COLO668 (cell line): ENCODE results near the gene TSPAN3.

Experiments used
- DNase-seq: peaks from one replicate; lab custom pipeline; 2025; ENCODE audit not compliant: unreplicated experiment; lab: John Stamatoyannopoulos, UW

TSPAN3 gene

DNA sequence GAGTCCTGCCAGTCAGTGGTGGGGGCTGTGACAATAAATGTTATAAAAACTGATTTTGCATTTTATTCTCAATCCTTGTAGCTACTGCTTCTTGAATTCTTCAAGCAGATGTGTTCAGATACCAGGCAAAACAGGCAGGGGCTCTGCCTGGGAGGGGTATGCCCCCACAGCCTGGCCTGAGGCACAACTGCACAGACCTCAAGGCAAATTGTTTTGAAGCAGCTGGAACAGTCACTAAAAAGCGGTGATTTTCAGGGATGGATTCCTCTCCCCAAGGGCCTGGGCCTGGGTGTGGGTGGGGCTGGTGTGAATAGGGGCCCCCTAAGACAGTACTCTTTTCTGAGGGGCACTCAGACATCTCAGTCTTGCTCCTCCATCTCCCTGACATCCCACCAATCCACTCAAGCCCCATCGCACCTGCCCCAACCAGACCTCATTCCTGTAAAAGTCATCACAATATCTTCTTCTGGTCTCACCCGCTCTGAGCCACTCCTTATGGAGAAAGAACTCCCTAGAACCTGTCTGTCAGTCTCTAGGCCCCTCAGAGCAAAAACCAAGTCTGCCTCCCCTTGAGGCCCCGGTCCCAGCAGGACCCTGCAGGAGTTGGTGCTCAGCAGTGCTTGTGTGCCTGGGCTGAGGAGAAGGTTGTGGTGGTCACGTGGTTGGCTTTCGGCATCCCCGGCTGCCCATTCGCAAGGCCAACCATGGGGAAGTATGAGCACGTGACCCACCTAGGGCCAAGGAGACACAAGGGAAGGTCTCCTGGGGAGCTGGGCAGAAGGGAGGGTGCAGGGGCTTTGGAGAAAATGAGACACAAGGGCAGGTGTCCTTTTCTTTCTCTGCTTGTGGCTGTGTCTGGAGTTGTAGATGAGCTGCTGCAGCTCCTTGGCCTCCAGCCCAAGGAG is 78.9 kb downstream of the TSPAN3 start:
- no peak for DNase-seq
